Coronary artery (tissue), 2 donors: ENCODE data around the gene SLC39A8.

Source experiments
- DNase-seq: peaks from one replicate; pipeline ENCODE4 v3.0.0-alpha.2; 2017; ENCODE audit warnings: low spot score
- H3K27ac ChIP-seq, 2 donors: fragments of 200-600 bp; sonication (generic); one replicate each; pipeline ENCODE4 v1.5.1; 2016 to 2019
- H3K4me3 ChIP-seq: fragments of 200-600 bp; sonication (generic); 2 replicates; pipeline ENCODE4 v1.5.1; 2016; ENCODE audit warnings: mild to moderate bottlenecking, moderate library complexity
- CTCF ChIP-seq: fragments of 200-600 bp; sonication (generic); IDR thresholded peaks from one replicate; pipeline ENCODE4 v1.5.1; 2019; ENCODE audit warnings: antibody characterized with exemption

SLC39A8 gene

GRCh38 chr4:102256321-102256720 lies 89.0 kb downstream of the SLC39A8 start:
- H3K27ac ChIP-seq: no peak overlapping the region
- TF ChIP-seq CTCF: no peak
- DNase-seq: no peak
- no peak overlapping the region for H3K4me3 ChIP-seq

- H3K27ac ChIP-seq: no peak overlapping the region
- DNase-seq: no peak
- TF ChIP-seq CTCF: no peak
- H3K4me3 ChIP-seq: no peak overlapping the region
Observed at GRCh38 chr4:102253860-102254259, 91.4 kb downstream of the SLC39A8 start.

GRCh38 chr4:102252171-102252570 lies 93.1 kb downstream of the SLC39A8 start:
- H3K27ac ChIP-seq: no peak overlapping the region
- no peak for DNase-seq
- no peak for TF ChIP-seq CTCF
- no peak overlapping the region for H3K4me3 ChIP-seq

- Histone ChIP-seq H3K4me3 (no peak overlapping the region), H3K27ac (no peak overlapping the region)
- TF ChIP-seq CTCF: no peak
- DNase-seq: no peak
Observed at GRCh38 chr4:102250341-102250740, 94.9 kb downstream of the SLC39A8 start.

- TF ChIP-seq CTCF: no peak
- no peak overlapping the region for H3K27ac ChIP-seq
- no peak overlapping the region for H3K4me3 ChIP-seq
- DNase-seq: no peak
Observed at GRCh38 chr4:102247041-102247440, 98.2 kb downstream of the SLC39A8 start.

- no peak overlapping the region for H3K4me3 ChIP-seq
Observed at GRCh38 chr4:102246416-102246815, 98.9 kb downstream of the SLC39A8 start.

More at GRCh38 chr4:102246416-102246815, 98.9 kb downstream of the SLC39A8 start:
- DNase-seq: no peak
- no peak for TF ChIP-seq CTCF
- no peak overlapping the region for H3K27ac ChIP-seq
